HCT116 (cell line): Measurements from ENCODE around the gene ALX4. TPM values are rescaled to one million over a fixed set of nuclear protein-coding genes. Genes with fewer than 3 reads are reported as not detected.

Source experiments
- ATAC-seq: fragments of 200-7000 bp; cut with Tn5 transposase; 2 replicates; pipeline ENCODE4 v1.9.1; 2020; ENCODE audit warnings: mild to moderate bottlenecking, moderate library complexity
- BruUV-seq: library from RNA; stranded (reverse); fragments of 400-500 nt; replicated peaks from 2 replicates; lab custom pipeline; 2021; lab: Mats Ljungman, UMichigan
- CTCF ChIA-PET: fragments of 300-600 bp; sonication (Branson Sonifier 250); formaldehyde crosslinking; loops from one replicate; lab custom pipeline; 2021; ENCODE audit warnings: antibody characterized with exemption; lab: Charles Lee
- POLR2A ChIA-PET: fragments of 300-600, 350-600 bp; sonication (Branson Sonifier 250); formaldehyde crosslinking; loops from one replicate; lab custom pipeline; 2021; ENCODE audit warnings: antibody characterized with exemption; lab: Charles Lee
- RAD21 ChIA-PET, 2 experiments: fragments of 300-600 bp; sonication (Branson Sonifier 250); formaldehyde crosslinking; loops; one replicate each; lab custom pipeline; 2023; ENCODE audit warnings: low total read pairs in 2 of 2; ENCODE audit not compliant: uncharacterized antibody in 2 of 2, unreplicated experiment in 2 of 2, low non-redundant PET in 1 of 2; lab: Charles Lee
- DNase-seq: peaks from one replicate; pipeline ENCODE4 v3.0.0-alpha.2; 2010; ENCODE audit warnings: low read depth, low spot score
- H2AFZ ChIP-seq: fragments of 200-600 bp; shearing (Covaris generic), sonication (generic); 2 replicates; pipeline ENCODE4 v1.6.1; 2017; ENCODE audit warnings: low read depth, mixed run types, mixed read lengths, antibody characterized with exemption, low read length; ENCODE audit not compliant: poor library complexity, severe bottlenecking
- H3K27ac ChIP-seq: 2 replicates; pipeline ENCODE4 v1.5.1; 2012; ENCODE audit warnings: low read depth, low read length
- H3K27me3 ChIP-seq: fragments of 200-600 bp; sonication (generic); 2 replicates; pipeline ENCODE4 v1.6.1; 2016; ENCODE audit warnings: mixed run types, low read length, mixed read lengths; ENCODE audit not compliant: insufficient read depth
- H3K36me3 ChIP-seq, 2 experiments: fragments of 200-500 bp in 1 of 2; fragments of 200-600 bp in 1 of 2; sonication (Bioruptor generic) in 1 of 2; sonication (generic) in 1 of 2; 2 replicates each; pipeline versions ENCODE4 v1.5.1 to v1.6.1; 2014 to 2016; ENCODE audit warnings: low read length in 2 of 2, inconsistent platforms in 1 of 2, mixed read lengths in 1 of 2, mixed run types in 1 of 2; ENCODE audit not compliant: insufficient read depth in 2 of 2, control insufficient read depth in 1 of 2
- H3K4me1 ChIP-seq, 2 experiments: fragments of 200-600 bp in 1 of 2; sonication (generic) in 1 of 2; 2 replicates each; pipeline versions ENCODE4 v1.5.1 to v1.6.1; 2012 to 2017; ENCODE audit warnings: low read length in 2 of 2, inconsistent platforms in 1 of 2, mild to moderate bottlenecking in 1 of 2, mixed read lengths in 1 of 2, mixed run types in 1 of 2, moderate library complexity in 1 of 2; ENCODE audit not compliant: insufficient read depth in 2 of 2, control insufficient read depth in 1 of 2
- H3K4me2 ChIP-seq: fragments of 200-600 bp; sonication (generic); 2 replicates; pipeline ENCODE4 v1.6.1; 2017; ENCODE audit warnings: mixed run types, low read length, mixed read lengths
- H3K4me3 ChIP-seq, 2 experiments: fragments of 200-600 bp in 1 of 2; sonication (generic) in 1 of 2; replicated peaks in 1 of 2; 2 replicates each; pipeline ENCODE4 v1.5.1; 2011 to 2016; ENCODE audit warnings: low read length in 2 of 2, control low read depth in 1 of 2, low read depth in 1 of 2, mild to moderate bottlenecking in 1 of 2, mixed read lengths in 1 of 2, mixed run types in 1 of 2
- H3K79me2 ChIP-seq: fragments of 200-600 bp; sonication (generic); 2 replicates; pipeline ENCODE4 v1.6.1; 2017; ENCODE audit warnings: mild to moderate bottlenecking, mixed run types, low read length, moderate library complexity, mixed read lengths; ENCODE audit not compliant: insufficient read depth
- H3K9ac ChIP-seq: fragments of 200-600 bp; sonication (generic); 2 replicates; pipeline ENCODE4 v1.6.1; 2016; ENCODE audit warnings: low read length, mixed read lengths
- H3K9me2 ChIP-seq: fragments of 200-600 bp; sonication (generic), shearing (Covaris generic); 2 replicates; pipeline ENCODE4 v1.6.1; 2017; ENCODE audit warnings: mixed run types, mild to moderate bottlenecking, moderate library complexity; ENCODE audit not compliant: insufficient read depth
- H3K9me3 ChIP-seq, 2 experiments: fragments of 200-500 bp in 1 of 2; fragments of 200-600 bp in 1 of 2; sonication (Bioruptor generic) in 1 of 2; sonication (generic) in 1 of 2; 2 replicates each; pipeline ENCODE4 v1.6.1; 2014 to 2017; ENCODE audit warnings: low read length in 2 of 2, mixed read lengths in 2 of 2, inconsistent platforms in 1 of 2, low read depth in 1 of 2, mild to moderate bottlenecking in 1 of 2, mixed run types in 1 of 2, moderate library complexity in 1 of 2; ENCODE audit not compliant: control insufficient read depth in 1 of 2, insufficient read depth in 1 of 2
- H4K20me1 ChIP-seq: fragments of 200-600 bp; sonication (generic), shearing (Covaris generic); 2 replicates; pipeline ENCODE4 v1.6.1; 2017; ENCODE audit warnings: mixed run types, mild to moderate bottlenecking, moderate library complexity; ENCODE audit not compliant: insufficient read depth
- CEBPB ChIP-seq: IDR thresholded peaks from 2 replicates; pipeline ENCODE4 v1.6.1; 2012; ENCODE audit warnings: low read depth
- EGR1 ChIP-seq: IDR thresholded peaks from 2 replicates; pipeline ENCODE4 v1.6.1; 2012; ENCODE audit warnings: low read depth
- ELF1 ChIP-seq: IDR thresholded peaks from 2 replicates; pipeline ENCODE4 v1.6.1; 2012; ENCODE audit warnings: low read depth, borderline replicate concordance
- EZH2 ChIP-seq: fragments of 200-600 bp; sonication (generic); IDR thresholded peaks from 2 replicates; pipeline ENCODE4 v1.6.1; 2017; ENCODE audit warnings: antibody characterized with exemption, mixed run types
- EZH2phosphoT487 ChIP-seq: fragments of 200-600 bp; IDR thresholded peaks from 2 replicates; pipeline ENCODE4 v1.6.1; 2018; ENCODE audit warnings: antibody characterized with exemption, borderline replicate concordance
- FOSL1 ChIP-seq: IDR thresholded peaks from 2 replicates; pipeline ENCODE4 v1.6.1; 2012; ENCODE audit warnings: low read depth
- JUND ChIP-seq: IDR thresholded peaks from 2 replicates; pipeline ENCODE4 v1.6.1; 2012
- POLR2AphosphoS5 ChIP-seq: IDR thresholded peaks from 2 replicates; pipeline ENCODE4 v1.6.1; 2011; ENCODE audit warnings: mild to moderate bottlenecking, low read depth, low read length, moderate library complexity
- RAD21 ChIP-seq: IDR thresholded peaks from 2 replicates; pipeline ENCODE4 v1.6.1; 2012; ENCODE audit warnings: low read depth, mild to moderate bottlenecking
- SRF ChIP-seq: IDR thresholded peaks from 2 replicates; pipeline ENCODE4 v1.6.1; 2012; ENCODE audit warnings: low read depth
- YY1 ChIP-seq: IDR thresholded peaks from 2 replicates; pipeline ENCODE4 v1.6.1; 2011; ENCODE audit warnings: low read length, low read depth, moderate library complexity, mild to moderate bottlenecking; ENCODE audit not compliant: insufficient replicate concordance; ENCODE audit errors: extremely low read depth
- ZFX ChIP-seq: fragments of 450-650 bp; IDR thresholded peaks from 2 replicates; pipeline ENCODE4 v1.6.1; 2017
- intact Hi-C: fragments of 100-400 bp; cut with micrococcal nuclease; formaldehyde crosslinking; loops from 2 replicates; pipeline ENCODE4 v1.10.0; 2022
- total RNA-seq: library from RNA; stranded (reverse); gene quantifications from one replicate; pipeline ENCODE4 v1.2.1, GENCODE V29; 2021; ENCODE audit not compliant: unreplicated experiment
- TF ChIP-seq, protein P1 (sequence below): IDR thresholded peaks from 2 replicates; pipeline ENCODE4 v1.6.1; 2012
- TF ChIP-seq, protein P2 (sequence below): IDR thresholded peaks from 2 replicates; pipeline ENCODE4 v1.6.1; 2012; ENCODE audit warnings: low read depth
- TF ChIP-seq, protein P3 (sequence below): IDR thresholded peaks from 2 replicates; pipeline ENCODE4 v1.6.1; 2011; ENCODE audit warnings: mild to moderate bottlenecking, low read length, moderate library complexity; ENCODE audit not compliant: insufficient replicate concordance; ENCODE audit errors: extremely low read depth

The ALX4 gene
- total RNA-seq, 1 experiment from 2014 or later, result not detected

DNA sequence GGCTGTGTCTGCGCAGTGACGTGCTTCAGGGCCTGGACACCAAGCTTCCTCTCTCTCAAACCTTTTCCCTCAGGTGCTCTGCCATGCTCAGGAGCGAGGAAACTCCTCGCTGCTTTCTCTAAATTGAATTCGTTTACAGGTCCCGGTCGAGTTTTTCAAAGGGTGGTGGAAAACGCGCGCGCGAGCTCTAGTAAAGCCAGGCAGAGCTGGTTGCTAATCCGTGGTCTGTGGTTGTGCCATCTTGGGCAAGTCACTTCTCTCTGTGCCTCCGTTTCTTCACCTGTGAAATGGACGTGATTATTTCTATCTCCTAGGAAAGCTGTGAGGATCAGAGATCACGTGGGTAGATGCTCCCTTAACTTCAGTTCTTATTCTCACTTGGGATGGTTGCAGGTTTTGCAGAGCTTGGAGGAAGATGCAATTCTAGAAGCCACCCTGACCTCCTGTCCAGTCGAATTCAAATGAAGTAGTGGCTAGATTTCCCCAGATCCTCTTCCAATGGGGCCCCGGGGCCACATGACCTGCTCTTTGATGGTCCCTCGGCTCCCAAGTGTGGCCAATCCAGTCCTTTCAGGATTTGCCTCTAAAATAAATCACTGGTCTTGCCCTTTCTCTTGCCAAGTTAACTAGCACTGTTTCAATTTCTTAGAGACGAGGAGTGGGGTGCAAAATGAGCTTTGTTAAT is 10.5 kb upstream of the ALX4 start:
- no peak for ATAC-seq
- intact Hi-C loops, result no loop called here
- no peak overlapping the region for H3K27ac ChIP-seq
- H4K20me1 ChIP-seq, result no peaks in the 10 kb centered on the region
- no peak overlapping the region for H3K4me2 ChIP-seq
- no peaks in the 10 kb centered on the region for H3K79me2 ChIP-seq
- H3K4me1 ChIP-seq, result no peaks in the 10 kb centered on the region
- H3K9me2 ChIP-seq, result no peaks in the 10 kb centered on the region
- BruUV-seq, result no TSS peak
- H3K4me3 ChIP-seq, result no peak overlapping the region
- POLR2A ChIA-PET, result no interaction called here
- DNase-seq, result no peak
- H3K9ac ChIP-seq, result no peak overlapping the region
- H3K27me3 ChIP-seq, result peaks cover 38% of the 10 kb centered on the region
- TF ChIP-seq POLR2AphosphoS5 (no peak), FOSL1 (no peak), ZFX (no peak), CEBPB (no peak), RAD21 (no peak), YY1 (no peak), EGR1 (no peak), SRF (no peak), JUND (no peak), EZH2 (no peak), EZH2phosphoT487 (no peak), ELF1 (no peak)
- TF ChIP-seq, protein P1, sequence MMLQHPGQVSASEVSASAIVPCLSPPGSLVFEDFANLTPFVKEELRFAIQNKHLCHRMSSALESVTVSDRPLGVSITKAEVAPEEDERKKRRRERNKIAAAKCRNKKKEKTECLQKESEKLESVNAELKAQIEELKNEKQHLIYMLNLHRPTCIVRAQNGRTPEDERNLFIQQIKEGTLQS, result no peak
- TF ChIP-seq, protein P2, sequence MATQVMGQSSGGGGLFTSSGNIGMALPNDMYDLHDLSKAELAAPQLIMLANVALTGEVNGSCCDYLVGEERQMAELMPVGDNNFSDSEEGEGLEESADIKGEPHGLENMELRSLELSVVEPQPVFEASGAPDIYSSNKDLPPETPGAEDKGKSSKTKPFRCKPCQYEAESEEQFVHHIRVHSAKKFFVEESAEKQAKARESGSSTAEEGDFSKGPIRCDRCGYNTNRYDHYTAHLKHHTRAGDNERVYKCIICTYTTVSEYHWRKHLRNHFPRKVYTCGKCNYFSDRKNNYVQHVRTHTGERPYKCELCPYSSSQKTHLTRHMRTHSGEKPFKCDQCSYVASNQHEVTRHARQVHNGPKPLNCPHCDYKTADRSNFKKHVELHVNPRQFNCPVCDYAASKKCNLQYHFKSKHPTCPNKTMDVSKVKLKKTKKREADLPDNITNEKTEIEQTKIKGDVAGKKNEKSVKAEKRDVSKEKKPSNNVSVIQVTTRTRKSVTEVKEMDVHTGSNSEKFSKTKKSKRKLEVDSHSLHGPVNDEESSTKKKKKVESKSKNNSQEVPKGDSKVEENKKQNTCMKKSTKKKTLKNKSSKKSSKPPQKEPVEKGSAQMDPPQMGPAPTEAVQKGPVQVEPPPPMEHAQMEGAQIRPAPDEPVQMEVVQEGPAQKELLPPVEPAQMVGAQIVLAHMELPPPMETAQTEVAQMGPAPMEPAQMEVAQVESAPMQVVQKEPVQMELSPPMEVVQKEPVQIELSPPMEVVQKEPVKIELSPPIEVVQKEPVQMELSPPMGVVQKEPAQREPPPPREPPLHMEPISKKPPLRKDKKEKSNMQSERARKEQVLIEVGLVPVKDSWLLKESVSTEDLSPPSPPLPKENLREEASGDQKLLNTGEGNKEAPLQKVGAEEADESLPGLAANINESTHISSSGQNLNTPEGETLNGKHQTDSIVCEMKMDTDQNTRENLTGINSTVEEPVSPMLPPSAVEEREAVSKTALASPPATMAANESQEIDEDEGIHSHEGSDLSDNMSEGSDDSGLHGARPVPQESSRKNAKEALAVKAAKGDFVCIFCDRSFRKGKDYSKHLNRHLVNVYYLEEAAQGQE, result no peak
- TF ChIP-seq, protein P3, sequence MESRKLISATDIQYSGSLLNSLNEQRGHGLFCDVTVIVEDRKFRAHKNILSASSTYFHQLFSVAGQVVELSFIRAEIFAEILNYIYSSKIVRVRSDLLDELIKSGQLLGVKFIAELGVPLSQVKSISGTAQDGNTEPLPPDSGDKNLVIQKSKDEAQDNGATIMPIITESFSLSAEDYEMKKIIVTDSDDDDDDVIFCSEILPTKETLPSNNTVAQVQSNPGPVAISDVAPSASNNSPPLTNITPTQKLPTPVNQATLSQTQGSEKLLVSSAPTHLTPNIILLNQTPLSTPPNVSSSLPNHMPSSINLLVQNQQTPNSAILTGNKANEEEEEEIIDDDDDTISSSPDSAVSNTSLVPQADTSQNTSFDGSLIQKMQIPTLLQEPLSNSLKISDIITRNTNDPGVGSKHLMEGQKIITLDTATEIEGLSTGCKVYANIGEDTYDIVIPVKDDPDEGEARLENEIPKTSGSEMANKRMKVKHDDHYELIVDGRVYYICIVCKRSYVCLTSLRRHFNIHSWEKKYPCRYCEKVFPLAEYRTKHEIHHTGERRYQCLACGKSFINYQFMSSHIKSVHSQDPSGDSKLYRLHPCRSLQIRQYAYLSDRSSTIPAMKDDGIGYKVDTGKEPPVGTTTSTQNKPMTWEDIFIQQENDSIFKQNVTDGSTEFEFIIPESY, result no peak
- H3K36me3 ChIP-seq, result no peaks in the 10 kb centered on the region
- CTCF ChIA-PET, result no interaction called here
- H3K9me3 ChIP-seq, result no peaks in the 10 kb centered on the region
- RAD21 ChIA-PET, result no interaction called here
- no peak overlapping the region for H2AFZ ChIP-seq
